ENCODE results near the gene GPX5. TPM values are rescaled to one million over a fixed set of nuclear protein-coding genes. Genes with fewer than 3 reads are reported as not detected.
A peak's percentile ranks its signal among the peaks of the same experiment; 100 is the strongest.

GPX5 gene
- polyA plus RNA-seq (2012; ENCODE audit: low read depth, missing spikeins): not detected

GRCh38 chr6:28525496-28526039 is at the start of gene GPX5:
TSS of gene GPX5 (plus strand) at chr6:28525881. CDS start at chr6:28526014, 133 bp downstream.
- no peak for DNase-seq (ENCODE audit: insufficient read length, low spot score)
- FAIRE-seq: no peak
- TF ChIP-seq TAF1 (IDR thresholded peaks at IDR 0.05; ENCODE audit: low read depth, low read length) (no peak), POU2F2 (IDR thresholded peaks at IDR 0.05; ENCODE audit: low read depth, low read length) (no peak), SPI1 (IDR thresholded peaks at IDR 0.05; ENCODE audit: low read depth, low read length) (no peak), POLR2AphosphoS5 (IDR thresholded peaks at IDR 0.05; ENCODE audit: low read depth, low read length) (no peak), POLR2A (IDR thresholded peaks at IDR 0.05; ENCODE audit: low read depth, low read length) (no peak), PAX5 (IDR thresholded peaks at IDR 0.05; ENCODE audit: insufficient read depth, low read length, severe bottlenecking) (no peak)

DNA sequence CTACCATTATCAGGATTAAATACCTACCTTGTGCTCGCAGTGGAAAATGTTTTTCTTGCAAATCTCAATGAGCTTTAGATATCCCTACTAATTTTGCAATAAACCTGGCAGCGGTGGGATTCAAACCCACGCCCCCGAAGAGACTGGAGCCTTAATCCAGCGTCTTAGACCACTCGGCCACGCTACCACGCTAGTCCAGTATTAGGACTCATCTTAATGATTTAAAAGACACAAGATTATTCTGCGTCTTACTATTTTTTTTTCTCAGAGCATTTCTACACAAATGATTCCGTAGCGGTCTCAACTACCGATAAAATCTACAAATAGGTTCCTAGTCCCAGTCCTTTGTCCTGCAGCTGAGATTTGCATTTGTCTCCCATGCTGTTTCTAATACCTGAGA is 47.2 kb upstream of the GPX5 start:
- FAIRE-seq: no peak
- no peak for DNase-seq (ENCODE audit: insufficient read length, low spot score)
- TF ChIP-seq PAX5 (IDR thresholded peaks at IDR 0.05; ENCODE audit: insufficient read depth, low read length, severe bottlenecking): no peak
- TF ChIP-seq TAF1 (IDR thresholded peaks at IDR 0.05; ENCODE audit: low read depth, low read length): no peak
- no peak for TF ChIP-seq SPI1 (IDR thresholded peaks at IDR 0.05; ENCODE audit: low read depth, low read length)
- no peak for TF ChIP-seq POU2F2 (IDR thresholded peaks at IDR 0.05; ENCODE audit: low read depth, low read length)
- no peak for TF ChIP-seq POLR2AphosphoS5 (IDR thresholded peaks at IDR 0.05; ENCODE audit: low read depth, low read length)
- no peak for TF ChIP-seq POLR2A (IDR thresholded peaks at IDR 0.05; ENCODE audit: low read depth, low read length)

DNA sequence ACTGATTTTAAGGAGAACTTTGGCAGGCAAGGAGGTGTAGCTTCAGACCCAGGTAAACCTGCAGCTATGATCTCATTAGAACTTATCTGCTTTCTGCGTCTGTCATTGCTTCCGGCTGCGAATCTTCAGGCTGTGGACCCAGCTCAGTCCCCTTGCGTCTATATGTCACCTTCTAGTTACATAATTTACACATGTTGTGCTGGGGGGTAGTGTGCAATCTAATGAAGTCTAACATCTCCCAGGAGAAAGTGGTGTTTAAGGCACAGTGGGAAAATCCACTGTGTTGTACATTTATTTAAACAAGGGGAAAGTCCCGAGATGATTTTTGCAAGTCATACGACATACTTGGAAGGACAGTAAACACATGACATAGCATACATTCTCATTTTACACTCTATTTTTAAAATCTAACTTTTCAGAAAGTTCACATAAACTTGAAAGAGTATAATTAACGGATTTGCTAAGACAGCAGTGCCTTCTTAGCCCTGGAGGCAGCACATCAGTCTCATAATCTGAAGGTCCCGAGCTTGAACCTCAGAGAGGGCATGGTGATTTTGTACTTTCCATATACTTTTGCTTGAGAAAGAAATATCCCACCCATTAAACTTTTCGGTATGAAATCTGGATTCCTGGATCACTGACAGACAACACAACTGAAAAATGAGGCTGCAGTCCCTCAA is 45.3 kb upstream of the GPX5 start:
- TF ChIP-seq POLR2A (IDR thresholded peaks at IDR 0.05; ENCODE audit: low read depth, low read length): no peak
- no peak for TF ChIP-seq POU2F2 (IDR thresholded peaks at IDR 0.05; ENCODE audit: low read depth, low read length)
- no peak for TF ChIP-seq SPI1 (IDR thresholded peaks at IDR 0.05; ENCODE audit: low read depth, low read length)
- no peak for TF ChIP-seq PAX5 (IDR thresholded peaks at IDR 0.05; ENCODE audit: insufficient read depth, low read length, severe bottlenecking)
- TF ChIP-seq TAF1 (IDR thresholded peaks at IDR 0.05; ENCODE audit: low read depth, low read length): no peak
- FAIRE-seq: no peak

DNA sequence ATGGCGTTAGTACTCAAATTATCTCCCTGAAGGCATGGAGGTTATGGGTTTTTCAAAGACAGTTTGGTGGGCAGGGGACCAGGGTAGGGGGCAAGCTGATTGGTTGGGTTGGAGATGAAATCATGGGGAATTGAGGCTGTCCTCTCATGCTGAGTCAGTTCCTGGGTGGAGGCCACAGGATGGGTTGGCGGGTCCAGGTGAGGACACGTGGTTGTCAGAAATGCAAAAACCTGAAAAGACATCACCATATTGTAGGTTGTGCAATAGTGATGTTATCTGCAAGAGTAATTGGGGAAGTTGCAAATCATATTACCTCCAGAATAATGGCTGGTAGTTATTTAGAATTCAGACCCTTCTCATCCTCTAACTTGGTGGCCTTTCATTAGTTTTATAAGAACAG is 40.2 kb upstream of the GPX5 start:
- FAIRE-seq (no peak), DNase-seq (ENCODE audit: insufficient read length, low spot score) (no peak)
- TF ChIP-seq SPI1 (IDR thresholded peaks at IDR 0.05; ENCODE audit: low read depth, low read length) (no peak), TAF1 (IDR thresholded peaks at IDR 0.05; ENCODE audit: low read depth, low read length) (no peak)

More for the DNA sequence above, 45.3 kb upstream of the GPX5 start:
- no peak for DNase-seq (ENCODE audit: insufficient read length, low spot score)

DNA sequence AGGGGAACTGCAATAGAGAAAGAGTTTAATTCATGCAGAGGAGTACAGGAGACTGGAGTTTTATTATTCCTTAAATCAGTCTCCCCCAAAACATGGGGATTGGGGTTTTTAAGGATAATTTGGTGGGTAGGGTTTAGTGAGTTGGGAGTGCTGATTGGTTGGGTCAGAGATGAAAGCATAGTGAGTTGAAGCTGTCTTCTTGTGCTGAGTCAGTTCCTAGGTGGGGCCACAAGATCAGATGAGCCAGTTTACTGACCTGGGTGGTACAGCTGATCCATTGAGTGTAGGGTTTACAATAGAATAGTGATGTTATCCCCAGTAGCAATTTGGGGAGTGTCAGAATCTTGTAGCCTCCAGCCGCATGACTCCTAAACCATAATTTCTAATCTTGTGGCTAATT is 39.1 kb upstream of the GPX5 start:
- DNase-seq (ENCODE audit: insufficient read length, low spot score) (no peak), FAIRE-seq (no peak)
- TF ChIP-seq SPI1 (IDR thresholded peaks at IDR 0.05; ENCODE audit: low read depth, low read length) (no peak), TAF1 (IDR thresholded peaks at IDR 0.05; ENCODE audit: low read depth, low read length) (no peak), POLR2AphosphoS5 (IDR thresholded peaks at IDR 0.05; ENCODE audit: low read depth, low read length) (no peak), POU2F2 (IDR thresholded peaks at IDR 0.05; ENCODE audit: low read depth, low read length) (no peak), POLR2A (IDR thresholded peaks at IDR 0.05; ENCODE audit: low read depth, low read length) (no peak), PAX5 (IDR thresholded peaks at IDR 0.05; ENCODE audit: insufficient read depth, low read length, severe bottlenecking) (no peak)

- FAIRE-seq (no peak), DNase-seq (ENCODE audit: insufficient read length, low spot score) (no peak)
- TF ChIP-seq SPI1 (IDR thresholded peaks at IDR 0.05; ENCODE audit: low read depth, low read length): no peak
- TF ChIP-seq TAF1 (IDR thresholded peaks at IDR 0.05; ENCODE audit: low read depth, low read length): no peak
- TF ChIP-seq POLR2A (IDR thresholded peaks at IDR 0.05; ENCODE audit: low read depth, low read length): no peak
- no peak for TF ChIP-seq PAX5 (IDR thresholded peaks at IDR 0.05; ENCODE audit: insufficient read depth, low read length, severe bottlenecking)
- no peak for TF ChIP-seq POLR2AphosphoS5 (IDR thresholded peaks at IDR 0.05; ENCODE audit: low read depth, low read length)
- TF ChIP-seq POU2F2 (IDR thresholded peaks at IDR 0.05; ENCODE audit: low read depth, low read length): no peak
Observed at GRCh38 chr6:28486988-28487742, 38.5 kb upstream of the GPX5 start.

DNA sequence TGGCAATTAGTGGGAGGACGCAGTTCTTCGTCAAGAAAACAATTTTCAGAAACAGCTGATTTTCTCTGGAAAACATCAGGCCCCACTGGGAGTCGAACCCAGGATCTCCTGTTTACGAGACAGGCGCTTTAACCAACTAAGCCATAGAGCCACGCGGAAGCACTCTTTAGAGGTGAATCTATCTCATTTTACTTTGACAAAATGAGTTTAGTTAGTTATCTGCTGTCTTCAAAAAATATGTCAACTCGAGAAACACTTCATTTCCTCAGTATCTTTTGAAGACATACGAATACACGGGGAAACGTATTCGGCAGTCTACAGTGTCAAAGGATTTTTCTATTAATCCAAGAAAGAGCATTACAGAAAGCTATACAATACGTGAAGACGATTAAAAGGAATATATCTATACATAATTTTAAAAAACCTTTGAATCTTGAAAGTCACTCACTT is 36.7 kb upstream of the GPX5 start:
- FAIRE-seq (peak; percentile 52), DNase-seq (ENCODE audit: insufficient read length, low spot score) (no peak)
- TF ChIP-seq SPI1 (IDR thresholded peaks at IDR 0.05; ENCODE audit: low read depth, low read length): no peak
- no peak for TF ChIP-seq POLR2AphosphoS5 (IDR thresholded peaks at IDR 0.05; ENCODE audit: low read depth, low read length)
- TF ChIP-seq TAF1 (IDR thresholded peaks at IDR 0.05; ENCODE audit: low read depth, low read length): no peak
- no peak for TF ChIP-seq POLR2A (IDR thresholded peaks at IDR 0.05; ENCODE audit: low read depth, low read length)
- no peak for TF ChIP-seq POU2F2 (IDR thresholded peaks at IDR 0.05; ENCODE audit: low read depth, low read length)
- TF ChIP-seq PAX5 (IDR thresholded peaks at IDR 0.05; ENCODE audit: insufficient read depth, low read length, severe bottlenecking): no peak

DNA sequence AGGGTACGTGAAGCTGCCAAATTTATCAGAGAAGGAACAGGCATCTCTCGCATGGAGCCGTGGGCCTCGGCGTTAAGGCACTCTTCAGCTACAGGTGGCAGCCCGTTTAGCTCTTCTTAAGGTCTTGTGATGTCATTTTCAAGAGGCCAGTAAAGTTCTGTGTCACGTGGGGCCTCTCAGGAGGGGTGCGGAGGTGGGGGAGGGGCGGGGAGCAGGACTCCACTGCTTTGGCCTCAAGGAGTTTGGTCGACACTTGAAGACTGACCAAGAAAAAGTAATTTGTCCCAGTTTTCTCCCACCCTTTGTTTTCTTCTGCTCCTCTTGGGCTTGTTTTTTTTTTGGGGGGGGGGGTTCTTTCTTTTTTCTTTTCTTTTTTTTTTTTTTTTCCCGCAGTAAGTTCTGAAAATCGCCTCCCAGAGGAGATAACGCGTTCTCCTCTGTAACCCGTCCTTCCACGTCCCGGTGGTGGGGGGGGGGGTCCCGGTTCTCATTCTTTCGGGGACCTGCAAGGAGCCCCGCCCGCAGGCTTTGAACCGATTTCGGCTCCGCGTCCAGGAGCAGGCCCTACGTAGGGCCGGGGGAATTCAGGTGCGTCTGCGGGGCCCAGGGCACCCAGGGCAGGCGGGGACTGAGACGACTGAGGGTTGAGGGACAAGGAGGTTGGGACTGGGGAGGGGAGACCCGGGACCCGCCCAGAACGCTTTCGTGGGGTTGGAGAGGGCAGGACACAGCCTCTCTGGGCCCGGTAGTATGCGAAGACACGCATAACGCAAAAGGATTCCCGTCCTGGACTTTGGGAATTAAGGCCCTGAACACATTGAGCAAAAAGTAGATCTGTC is 36.1 kb upstream of the GPX5 start:
- no peak for TF ChIP-seq POLR2AphosphoS5 (IDR thresholded peaks at IDR 0.05; ENCODE audit: low read depth, low read length)
- DNase-seq (ENCODE audit: insufficient read length, low spot score): peak; percentile 45
- no peak for FAIRE-seq

DNA sequence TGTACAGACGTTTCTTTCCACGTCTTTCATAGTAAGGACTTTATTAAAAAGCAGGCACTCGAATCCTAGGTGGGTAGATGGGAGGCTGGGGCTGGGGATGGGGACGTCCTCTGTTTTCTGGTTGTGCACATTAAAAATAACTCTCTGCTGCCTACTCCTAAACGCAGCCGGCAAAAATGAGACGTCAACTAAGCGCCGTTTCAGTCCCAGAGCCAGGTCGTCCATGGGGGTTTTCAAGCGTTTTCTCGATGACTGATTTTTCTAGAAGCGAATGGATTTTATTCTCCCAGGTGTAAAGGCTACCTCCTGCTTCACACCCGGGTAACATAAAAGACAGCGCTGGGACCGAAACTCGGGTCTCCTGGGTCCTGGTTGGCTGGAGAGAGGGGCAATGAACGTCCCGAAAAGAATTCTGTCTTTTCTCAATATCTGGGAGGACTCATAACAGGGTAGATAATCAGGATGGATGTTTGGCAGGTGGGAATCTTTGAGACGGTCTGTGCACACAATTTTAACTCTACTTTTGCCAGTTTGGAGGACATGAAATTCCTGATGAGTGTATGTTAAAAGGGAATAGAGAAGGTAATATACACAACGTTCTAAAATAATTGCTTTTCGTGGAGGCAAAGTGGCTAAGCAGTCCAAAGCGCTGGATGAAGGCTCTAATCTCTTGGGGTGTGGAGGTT is 35.3 kb upstream of the GPX5 start:
- DNase-seq (ENCODE audit: insufficient read length, low spot score) (no peak), FAIRE-seq (no peak)
- TF ChIP-seq TAF1 (IDR thresholded peaks at IDR 0.05; ENCODE audit: low read depth, low read length) (no peak), POLR2AphosphoS5 (IDR thresholded peaks at IDR 0.05; ENCODE audit: low read depth, low read length) (no peak), SPI1 (IDR thresholded peaks at IDR 0.05; ENCODE audit: low read depth, low read length) (no peak), PAX5 (IDR thresholded peaks at IDR 0.05; ENCODE audit: insufficient read depth, low read length, severe bottlenecking) (no peak), POU2F2 (IDR thresholded peaks at IDR 0.05; ENCODE audit: low read depth, low read length) (no peak)
